GM13976 (cell line): ENCODE measurements around the gene CNIH4.

ENCODE experiments used
- DNase-seq: peaks from one replicate; pipeline ENCODE4 v3.0.0; 2012; ENCODE audit warnings: low spot score
- in situ Hi-C: fragments of 300-500 bp; cut with MboI; formaldehyde crosslinking; loops from one replicate; pipeline ENCODE4 v1.12.0; 2022; ENCODE audit warnings: low sequenced_read_pairs, mixed read lengths, inconsistent platforms; ENCODE audit not compliant: unreplicated experiment
- TF ChIP-seq, protein P1 (sequence below): IDR thresholded peaks from 2 replicates; pipeline ENCODE4 v1.5.1; 2012; ENCODE audit warnings: borderline replicate concordance, mild to moderate bottlenecking; ENCODE audit not compliant: insufficient read depth; ENCODE audit errors: extremely low read depth, missing control alignments, control extremely low read depth

The CNIH4 gene

DNA sequence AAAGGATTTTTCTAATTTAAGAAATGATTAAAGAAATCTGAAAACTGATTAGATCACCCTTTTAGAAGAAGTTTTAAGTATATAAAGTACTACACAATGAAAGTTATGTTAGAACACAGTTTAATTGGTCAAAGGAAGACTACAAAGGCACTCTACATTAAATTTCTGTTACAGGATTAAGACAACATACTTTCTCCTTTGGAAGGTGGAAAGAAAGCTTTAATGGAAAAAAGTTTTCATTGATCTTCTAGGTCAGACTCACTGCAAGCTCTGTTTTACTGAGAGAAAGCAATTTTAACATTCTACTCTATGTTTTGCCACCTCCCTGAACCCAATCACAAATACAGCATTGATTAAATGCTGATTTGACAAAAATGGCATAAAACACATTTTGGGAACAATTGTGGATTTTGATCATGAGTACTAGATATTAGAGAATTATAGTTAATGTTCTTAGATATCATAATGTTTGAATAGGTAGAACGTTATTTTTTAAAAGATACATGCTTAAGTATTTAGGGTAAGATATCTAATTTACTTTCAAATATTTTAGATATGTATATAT is 45.9 kb downstream of the CNIH4 start:
- in situ Hi-C loops, result no loop called here
- TF ChIP-seq, protein P1, sequence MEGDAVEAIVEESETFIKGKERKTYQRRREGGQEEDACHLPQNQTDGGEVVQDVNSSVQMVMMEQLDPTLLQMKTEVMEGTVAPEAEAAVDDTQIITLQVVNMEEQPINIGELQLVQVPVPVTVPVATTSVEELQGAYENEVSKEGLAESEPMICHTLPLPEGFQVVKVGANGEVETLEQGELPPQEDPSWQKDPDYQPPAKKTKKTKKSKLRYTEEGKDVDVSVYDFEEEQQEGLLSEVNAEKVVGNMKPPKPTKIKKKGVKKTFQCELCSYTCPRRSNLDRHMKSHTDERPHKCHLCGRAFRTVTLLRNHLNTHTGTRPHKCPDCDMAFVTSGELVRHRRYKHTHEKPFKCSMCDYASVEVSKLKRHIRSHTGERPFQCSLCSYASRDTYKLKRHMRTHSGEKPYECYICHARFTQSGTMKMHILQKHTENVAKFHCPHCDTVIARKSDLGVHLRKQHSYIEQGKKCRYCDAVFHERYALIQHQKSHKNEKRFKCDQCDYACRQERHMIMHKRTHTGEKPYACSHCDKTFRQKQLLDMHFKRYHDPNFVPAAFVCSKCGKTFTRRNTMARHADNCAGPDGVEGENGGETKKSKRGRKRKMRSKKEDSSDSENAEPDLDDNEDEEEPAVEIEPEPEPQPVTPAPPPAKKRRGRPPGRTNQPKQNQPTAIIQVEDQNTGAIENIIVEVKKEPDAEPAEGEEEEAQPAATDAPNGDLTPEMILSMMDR, result no peak
- DNase-seq, result no peak

DNA sequence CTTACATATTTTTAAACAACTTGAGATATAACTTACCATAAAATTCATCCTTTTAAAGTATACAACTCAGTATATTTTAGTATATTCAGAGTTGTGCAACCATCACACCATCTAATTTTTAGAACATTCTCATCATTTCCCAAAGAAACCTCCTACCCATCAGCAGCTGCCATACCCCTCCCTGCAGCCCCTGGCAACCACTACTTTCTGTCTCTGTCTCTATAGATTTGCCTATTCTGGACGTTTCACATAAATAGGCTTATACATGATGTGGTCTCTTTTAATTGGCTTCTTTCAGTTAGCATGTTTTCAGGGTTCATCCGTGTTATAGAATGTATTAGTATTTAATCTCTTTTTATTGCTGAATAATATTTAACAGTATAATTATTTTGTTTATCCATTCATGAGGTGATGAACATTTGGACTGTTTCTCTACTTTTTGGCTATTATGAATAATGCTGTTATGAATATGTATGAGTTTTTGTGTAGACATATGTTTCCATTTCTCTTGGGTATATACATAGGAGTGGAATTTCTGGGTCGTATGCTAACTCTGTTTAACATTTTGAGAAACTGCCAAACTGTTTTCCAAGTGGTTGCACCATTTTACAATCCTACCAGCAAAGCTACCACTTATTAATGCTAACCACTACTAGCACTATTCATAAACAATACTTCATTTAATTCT is 48.4 kb downstream of the CNIH4 start:
- in situ Hi-C loops, result no loop called here
- DNase-seq, result no peak
- TF ChIP-seq, protein P1, result no peak

DNA sequence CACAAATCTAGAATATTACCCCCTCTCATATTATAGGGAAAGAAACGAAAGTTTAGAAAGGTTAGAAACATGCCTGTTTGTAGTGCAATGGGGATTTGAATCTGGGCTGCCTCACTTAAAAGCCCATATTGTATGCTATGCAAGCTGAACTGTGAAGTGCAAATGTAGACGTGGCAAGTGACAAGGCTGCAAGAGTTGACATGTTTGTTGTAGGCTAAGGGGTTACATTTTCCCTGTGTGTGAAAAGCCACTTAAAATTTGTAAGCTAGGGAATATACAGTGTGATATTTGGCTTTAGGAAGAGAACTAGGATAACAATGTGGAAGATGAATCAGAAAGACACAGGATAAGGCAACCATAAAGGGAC is 48.9 kb downstream of the CNIH4 start:
- TF ChIP-seq, protein P1, result no peak
- in situ Hi-C loops, result no loop called here
- no peak for DNase-seq

DNA sequence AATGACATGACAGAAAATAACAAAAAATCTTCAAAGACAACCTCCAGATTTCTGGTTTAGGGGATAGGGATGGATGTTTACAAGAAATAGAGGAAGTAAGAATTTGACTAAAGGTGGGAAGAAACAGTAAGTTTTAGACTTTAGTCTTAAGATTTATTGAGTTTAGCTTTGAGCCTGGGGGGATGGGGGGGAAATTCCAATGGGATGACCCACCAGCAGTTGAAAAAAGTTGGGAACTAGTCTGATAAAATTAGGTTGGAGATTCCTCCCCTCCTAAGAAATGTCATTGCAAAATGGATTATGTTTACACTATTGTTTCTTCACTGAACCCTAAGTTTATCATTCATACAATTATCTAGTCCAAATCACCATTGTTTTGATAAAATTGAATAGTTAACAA is 49.5 kb downstream of the CNIH4 start:
- no peak for DNase-seq

DNA sequence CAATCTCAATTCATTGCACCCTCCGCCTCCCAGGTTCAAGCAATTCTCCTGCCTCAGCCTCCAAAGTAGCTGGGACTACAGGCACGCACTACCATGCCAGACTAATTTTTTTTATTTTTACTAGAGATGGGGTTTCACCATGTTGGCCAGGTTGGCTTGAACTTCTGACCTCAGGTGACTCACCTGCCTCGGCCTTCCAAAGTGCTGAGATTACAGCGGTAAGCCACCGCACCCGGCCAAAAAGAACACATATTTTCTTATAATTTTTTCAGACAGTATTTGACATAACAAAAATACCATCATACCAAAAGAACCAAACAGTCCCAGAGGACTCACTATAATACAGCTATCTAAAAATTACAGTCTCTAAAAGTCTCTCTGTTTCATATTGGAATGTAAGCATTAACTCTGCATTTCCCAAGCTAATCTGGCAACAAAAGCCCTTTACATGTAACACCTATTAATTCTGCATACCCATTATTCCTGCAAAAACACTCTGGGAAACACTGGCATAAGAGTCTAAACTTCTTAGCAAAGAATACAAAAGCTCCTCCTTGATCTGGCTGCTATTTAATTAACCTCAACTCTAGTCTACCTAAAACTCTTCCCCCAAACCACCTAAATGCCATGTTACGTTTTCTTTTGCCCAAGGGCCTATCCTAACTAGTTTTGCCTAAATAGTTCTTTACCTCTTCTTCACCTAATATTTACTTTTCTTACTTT is 51.1 kb downstream of the CNIH4 start:
- TF ChIP-seq, protein P1, result no peak
- in situ Hi-C loops, result no loop called here
- DNase-seq, result no peak

More for the DNA sequence above, 49.5 kb downstream of the CNIH4 start:
- in situ Hi-C loops, result no loop called here
- TF ChIP-seq, protein P1, result no peak

DNA sequence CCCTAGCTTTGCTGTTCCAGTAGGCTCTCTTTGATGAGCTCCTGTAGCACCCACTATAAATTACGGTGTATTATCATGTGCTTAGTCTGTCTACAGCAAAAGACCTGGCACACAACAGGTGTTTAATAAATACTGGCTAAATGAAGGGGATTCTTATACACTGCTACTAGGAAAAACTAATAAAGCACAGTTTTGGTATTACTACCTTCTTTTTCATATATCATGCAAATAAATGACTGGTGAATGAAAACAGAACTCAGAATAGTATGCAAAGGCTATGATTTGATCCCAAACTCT is 51.6 kb downstream of the CNIH4 start:
- DNase-seq, result no peak
- TF ChIP-seq, protein P1, result no peak
- in situ Hi-C loops, result no loop called here
